Measurements from ENCODE around the gene BSN.

DNA sequence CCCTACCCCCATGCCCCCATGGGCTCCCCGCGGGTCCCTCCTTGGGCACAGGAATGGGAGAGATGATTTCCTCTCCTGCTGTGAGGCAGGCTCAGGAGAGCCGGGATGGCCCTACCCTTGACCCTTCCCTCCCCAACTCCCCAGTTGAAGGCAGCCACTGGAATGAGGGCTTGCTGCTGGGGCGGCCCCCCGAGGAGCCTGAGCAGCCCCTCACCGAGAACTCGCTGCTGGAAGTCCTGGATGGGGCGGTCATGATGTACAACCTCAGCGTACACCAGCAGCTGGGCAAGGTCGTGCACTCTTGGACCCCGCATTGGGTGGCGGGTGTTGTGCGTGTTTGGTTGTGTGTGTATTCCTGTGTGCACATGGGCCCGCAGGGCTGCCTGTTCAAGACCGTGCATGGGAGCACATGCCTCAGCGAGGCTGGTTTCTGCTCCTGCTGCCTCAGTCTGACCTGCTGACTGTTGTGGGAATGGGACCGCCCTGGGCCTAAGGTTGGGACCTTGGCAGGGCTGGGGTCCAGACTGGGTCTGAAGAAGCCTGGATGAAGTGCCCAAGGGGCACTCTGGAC, 151.2 kb downstream of the BSN start:
- TF ChIP-seq POLR2A (IDR thresholded peaks at IDR 0.05), result no peak
- TF ChIP-seq, protein P1, sequence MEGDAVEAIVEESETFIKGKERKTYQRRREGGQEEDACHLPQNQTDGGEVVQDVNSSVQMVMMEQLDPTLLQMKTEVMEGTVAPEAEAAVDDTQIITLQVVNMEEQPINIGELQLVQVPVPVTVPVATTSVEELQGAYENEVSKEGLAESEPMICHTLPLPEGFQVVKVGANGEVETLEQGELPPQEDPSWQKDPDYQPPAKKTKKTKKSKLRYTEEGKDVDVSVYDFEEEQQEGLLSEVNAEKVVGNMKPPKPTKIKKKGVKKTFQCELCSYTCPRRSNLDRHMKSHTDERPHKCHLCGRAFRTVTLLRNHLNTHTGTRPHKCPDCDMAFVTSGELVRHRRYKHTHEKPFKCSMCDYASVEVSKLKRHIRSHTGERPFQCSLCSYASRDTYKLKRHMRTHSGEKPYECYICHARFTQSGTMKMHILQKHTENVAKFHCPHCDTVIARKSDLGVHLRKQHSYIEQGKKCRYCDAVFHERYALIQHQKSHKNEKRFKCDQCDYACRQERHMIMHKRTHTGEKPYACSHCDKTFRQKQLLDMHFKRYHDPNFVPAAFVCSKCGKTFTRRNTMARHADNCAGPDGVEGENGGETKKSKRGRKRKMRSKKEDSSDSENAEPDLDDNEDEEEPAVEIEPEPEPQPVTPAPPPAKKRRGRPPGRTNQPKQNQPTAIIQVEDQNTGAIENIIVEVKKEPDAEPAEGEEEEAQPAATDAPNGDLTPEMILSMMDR (IDR thresholded peaks at IDR 0.05), result no peak
- TF ChIP-seq POLR2AphosphoS5 (IDR thresholded peaks at IDR 0.05), result no peak
- no peak for TF ChIP-seq EP300 (IDR thresholded peaks at IDR 0.05)

Measured in suprapubic skin (tissue), 4 donors.